Stimulated activated CD4-positive, alpha-beta T cell treated with anti-CD3 and anti-CD28 coated beads, Interleukin-1b, Interleukin-23, amount 100 ng/mL, for 4 hours (primary cell): ENCODE measurements around the gene SCP2.

ENCODE experiments used
- DNase-seq, 2 donors: peaks; one replicate each; pipeline ENCODE4 v3.0.0-alpha.2; 2020; ENCODE audit warnings: low read depth in 2 of 2

Gene SCP2

DNA sequence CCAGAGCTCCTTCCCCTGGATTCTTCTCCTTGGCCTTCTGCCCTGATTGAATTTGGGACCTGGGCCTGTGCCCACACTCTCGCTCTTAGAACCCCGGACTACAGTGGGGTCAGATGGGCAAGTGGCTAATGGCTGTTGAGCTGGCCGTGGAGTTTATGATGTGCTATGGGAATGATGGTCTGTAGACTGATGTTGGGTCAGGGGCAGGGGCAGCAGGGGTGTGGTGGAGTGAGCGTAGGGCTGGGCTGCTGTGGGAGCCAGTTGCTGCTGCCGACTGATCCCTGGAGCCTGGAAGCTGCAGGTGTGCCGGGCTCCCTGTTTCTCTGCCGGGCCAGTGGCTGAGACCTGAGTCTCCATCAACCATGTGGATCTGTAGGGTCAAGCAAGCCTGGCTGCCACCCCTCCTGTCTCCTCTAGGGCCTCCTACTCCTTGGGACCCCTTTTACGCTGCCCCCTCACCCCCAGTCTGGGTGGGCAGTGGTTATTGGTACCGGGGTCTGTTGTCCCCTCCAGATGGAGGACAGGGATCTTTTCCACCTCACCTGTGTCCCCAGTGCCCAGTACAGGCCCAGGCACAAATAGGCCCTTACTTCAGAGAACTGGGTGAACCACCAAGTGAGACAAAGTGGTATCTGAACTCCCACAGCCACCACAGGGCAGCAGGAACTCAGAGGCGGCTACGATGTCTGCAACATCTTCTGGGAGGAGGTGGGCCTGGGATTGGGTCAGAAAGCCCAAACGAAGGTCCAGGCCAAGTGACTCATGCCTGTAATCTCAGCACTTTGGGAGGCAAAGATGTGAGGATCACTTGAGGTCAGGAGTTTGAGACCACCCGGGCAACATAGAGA lies 140.0 kb downstream of the SCP2 start:
- no peak for DNase-seq

- DNase-seq = no peak
These were observed 140.8 kb downstream of the SCP2 start for GRCh38 chr1:53067886-53068285.

- DNase-seq = no peak
These were observed 141.4 kb downstream of the SCP2 start for GRCh38 chr1:53068314-53069099.

DNA sequence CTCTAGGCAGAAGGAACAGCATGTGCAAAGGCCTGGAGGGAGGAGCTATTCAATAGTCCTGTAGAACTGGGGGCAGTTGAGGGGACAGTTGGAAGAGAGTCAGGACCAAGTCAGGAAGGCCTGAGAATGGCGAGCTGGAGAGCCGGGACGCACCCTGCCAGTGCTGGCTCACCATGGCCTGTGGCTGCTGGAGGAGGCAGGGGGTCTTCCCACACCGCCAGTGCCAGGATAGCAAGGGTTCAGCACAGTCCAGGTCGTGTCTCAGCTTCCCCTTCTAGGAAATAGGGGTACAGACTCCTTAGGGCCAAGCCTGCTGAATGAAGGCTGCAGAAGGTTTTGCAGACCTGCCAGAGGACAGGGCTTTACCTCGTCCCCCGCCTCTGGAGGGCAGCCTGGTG lies 142.2 kb downstream of the SCP2 start:
- DNase-seq = no peak

- no peak for DNase-seq
These were observed 142.7 kb downstream of the SCP2 start for GRCh38 chr1:53069663-53070327.

GRCh38 chr1:53070621-53071020 lies 143.5 kb downstream of the SCP2 start:
- DNase-seq = no peak

DNA sequence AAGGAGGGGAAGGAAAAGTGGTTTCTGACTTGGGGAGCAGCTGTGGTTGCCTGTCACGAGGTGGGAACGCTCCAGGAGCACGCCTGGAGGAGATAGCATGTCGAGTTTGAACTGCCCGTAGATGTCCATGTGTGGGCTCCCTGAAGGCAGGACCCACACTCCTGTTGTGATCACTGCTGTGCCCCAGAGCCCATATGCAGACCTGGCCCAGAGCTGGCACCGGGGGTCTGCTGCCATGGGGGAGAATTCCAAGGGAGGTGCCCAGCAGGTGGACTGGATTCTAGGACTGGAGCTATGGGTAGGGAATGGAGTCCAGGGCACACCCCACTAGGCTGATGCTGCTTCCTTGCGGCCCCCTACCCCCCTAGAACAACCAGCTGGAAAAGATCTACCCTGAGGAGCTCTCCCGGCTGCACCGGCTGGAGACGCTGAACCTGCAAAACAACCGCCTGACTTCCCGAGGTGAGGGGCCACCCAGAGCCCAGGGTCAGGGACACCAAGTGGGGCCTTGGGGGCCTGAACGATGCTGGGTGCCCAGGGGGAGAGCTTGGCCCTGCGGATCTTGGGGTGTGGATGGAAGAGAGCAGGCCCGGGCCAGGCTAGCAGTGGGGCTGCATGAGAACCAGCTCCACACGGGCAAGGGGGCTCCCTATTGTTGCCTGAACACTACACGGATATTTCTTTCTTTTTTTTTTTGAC lies 144.2 kb downstream of the SCP2 start:
- no peak for DNase-seq

DNA sequence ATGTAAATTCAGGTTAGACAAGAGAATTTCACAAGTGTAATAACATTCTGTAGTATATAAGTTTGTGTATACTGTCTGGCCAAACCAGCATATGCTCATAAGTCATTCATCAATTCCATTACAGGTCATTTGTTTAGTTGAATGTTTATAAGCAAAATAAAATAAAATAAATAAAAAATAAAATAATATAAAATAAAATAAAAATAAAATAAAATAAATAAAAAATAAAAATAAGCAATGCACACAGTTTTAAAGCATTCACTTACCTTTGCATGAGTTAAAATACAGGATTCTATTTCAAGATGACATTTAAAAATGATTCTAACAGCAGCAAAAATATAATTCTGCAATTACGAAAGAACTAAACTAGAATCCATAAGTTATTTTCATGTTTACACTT lies 144.8 kb downstream of the SCP2 start:
- no peak for DNase-seq

DNA sequence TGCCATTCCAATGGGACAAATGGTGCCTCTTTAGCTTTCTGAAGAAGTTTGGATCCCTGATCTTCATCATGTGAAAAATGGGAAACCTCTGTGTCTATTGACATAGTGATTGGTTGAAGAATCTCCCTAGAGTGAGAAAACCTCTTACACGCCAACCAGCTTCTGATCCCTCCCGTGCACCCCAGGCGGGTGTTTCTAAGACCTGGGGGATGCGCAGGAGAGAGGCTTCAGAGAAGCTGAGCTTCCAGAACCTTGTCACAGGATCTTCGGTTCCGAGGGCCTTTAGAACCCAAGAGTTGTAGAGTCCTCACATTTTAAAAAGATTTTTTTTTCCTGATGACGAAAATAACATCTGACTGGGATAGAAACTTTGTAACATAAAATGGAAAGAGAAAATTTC lies 146.2 kb downstream of the SCP2 start:
- DNase-seq = no peak

DNA sequence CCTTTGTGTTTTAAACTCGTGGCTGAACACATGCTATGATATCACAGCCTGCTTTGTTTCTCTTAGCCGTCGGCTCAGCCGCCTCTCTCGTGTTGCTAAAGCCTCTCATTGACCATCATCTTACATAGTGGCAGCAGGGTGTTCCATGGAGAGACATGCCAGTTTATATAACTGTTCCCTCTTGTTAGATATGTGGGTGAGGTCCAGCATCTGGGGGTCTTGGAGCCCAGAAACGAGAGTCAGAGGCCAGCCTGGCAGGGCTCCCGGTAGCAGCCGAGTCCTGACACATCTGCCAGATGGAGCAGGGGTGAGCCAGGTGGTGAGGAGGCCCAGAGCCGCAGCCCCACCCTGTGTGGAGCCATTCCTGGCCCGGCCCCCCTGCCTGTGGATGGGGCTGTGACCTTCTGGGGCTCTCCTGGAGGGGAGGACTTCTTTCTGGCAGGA lies 146.8 kb downstream of the SCP2 start:
- no peak for DNase-seq

DNA sequence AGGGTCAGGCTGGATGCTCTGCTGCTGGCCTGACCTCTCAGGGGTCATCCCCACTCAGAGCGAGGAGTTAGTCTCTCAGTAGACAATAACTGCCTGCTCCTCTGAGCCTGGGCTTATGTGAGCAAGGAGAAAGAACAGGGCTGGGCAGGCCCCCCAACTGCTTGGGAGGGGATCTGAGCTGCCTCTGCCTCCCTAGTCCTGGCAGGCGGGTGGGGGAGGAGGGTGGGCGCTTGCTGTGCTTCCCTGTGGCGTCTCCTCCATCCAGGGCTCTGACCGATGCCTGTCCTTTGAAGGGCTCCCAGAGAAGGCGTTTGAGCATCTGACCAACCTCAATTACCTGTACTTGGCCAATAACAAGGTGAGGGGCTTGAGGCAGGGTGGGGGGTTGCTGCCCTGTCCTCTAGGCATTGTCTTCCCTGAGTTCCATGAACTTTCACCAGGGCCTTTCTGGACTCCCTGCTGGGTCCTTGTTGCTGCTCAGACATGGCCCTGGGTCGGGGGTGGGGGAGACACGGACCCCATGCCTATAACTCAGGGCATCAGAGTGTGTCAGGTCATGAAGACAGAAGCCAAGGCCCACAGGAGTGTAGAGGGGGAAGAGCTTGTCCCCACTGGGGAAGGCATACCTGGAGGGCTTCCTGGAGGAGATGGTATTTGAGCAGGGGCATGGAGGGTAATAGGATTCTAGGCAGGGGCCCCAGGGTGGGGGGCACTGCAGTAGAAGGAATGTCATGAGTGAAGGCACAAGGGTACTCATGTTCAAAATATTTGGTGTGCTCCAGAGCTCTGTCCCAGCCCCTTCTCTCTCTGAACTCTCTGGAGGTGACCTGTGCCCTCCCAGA lies 147.5 kb downstream of the SCP2 start:
- DNase-seq = no peak

DNA sequence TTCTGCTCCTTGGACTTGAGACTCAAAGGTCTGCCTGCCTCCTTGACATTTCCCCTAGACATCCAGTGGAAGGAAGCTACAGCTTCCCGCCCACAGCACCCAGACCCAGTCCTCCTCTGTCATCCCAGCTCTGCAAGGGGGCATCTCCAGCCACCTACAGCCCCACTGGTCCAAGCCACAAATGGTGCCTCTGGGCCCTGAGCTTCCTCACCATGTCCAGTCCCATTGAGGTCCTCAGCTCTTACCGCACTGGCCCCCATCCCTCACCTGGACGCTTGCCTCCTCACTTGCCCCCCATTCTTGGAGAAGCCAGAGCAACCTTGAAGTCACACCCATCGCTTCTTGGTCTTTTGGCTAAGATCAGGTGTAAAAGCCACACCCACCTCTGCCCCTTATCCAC lies 148.1 kb downstream of the SCP2 start:
- no peak for DNase-seq

DNA sequence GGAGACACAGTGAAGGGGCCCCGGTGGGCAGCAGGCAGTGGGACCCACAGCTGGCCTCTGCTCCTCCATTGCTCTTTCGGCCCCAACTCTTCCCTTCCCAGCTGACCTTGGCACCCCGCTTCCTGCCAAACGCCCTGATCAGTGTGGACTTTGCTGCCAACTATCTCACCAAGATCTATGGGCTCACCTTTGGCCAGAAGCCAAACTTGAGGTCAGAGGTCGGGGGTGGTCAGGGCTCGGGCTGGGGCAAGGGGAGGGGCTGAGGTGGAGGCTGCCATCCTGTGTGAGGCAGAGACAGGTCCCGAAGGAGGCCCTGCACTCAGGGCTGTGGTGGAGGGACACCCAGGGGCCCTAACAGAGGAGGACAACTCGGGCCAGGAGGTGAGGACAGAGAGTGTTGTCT lies 148.7 kb downstream of the SCP2 start:
- DNase-seq = no peak

DNA sequence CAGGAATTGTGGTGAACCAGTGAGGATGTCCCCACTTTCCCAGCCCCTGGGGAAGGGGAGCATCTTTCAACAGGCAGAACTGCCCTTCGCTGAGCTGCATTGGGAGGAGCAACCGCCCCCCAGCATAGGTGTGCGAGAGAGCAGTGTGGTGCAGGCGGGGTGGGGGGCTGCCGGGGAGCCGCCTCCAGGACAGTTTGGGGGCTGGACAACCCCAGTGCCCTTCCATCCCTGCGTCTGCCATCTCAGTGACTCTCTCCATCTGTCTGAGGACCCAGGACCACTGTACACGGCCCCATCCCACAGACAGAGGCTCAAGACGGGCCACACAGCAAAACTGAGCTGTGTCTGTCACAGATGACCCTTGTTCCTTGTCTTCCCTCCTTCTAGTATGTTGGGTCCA lies 149.1 kb downstream of the SCP2 start:
- DNase-seq = no peak

DNA sequence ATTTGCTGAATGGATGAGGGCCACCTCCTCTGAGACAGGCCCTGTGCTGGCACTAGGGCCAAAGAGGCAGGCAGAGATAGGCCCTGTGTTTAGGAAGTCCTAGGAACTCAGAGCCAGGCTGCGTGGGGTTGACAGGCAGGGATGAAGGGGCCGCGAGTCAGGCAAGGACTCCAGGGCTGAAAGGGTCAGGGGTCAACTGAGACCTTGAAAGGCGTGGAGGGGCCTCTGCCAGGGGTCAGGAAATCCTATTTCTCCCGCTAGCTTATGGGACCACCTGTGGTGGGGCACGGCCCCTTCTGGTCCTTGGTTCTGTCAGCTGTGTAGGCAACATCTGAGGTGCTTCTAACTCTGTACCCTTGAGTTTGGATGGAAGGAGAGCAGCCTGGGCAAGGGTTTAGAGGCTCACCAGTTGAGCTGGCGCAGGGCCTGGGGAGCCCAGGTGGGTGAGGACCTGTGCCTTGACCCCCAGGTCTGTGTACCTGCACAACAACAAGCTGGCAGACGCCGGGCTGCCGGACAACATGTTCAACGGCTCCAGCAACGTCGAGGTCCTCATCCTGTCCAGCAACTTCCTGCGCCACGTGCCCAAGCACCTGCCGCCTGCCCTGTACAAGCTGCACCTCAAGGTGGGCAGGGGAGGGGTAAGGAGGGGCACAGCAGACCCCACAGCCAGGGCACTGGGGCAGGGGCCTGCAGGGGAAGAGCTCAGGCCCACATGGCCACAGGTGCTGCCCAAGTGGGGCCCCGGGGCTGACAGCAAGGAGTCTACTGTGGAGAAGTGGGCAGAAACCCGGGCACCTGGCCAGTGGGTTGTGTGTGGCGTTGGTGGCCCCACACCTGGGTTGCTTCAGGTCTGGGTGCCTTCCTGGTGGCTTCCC lies 149.9 kb downstream of the SCP2 start:
- no peak for DNase-seq

DNA sequence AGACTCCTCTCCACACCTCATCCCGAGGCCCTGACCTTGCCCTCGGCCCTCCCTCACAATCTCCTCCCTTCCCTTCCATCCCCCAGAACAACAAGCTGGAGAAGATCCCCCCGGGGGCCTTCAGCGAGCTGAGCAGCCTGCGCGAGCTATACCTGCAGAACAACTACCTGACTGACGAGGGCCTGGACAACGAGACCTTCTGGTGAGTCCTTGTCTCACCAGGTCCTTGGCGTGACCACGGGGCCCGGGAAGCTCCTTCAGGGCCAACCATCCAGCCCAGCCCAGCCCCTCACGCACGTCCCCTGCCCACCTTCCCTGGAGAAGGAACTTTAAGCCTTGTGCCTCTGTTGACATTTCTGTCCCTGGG lies 150.5 kb downstream of the SCP2 start:
- DNase-seq = no peak

DNA sequence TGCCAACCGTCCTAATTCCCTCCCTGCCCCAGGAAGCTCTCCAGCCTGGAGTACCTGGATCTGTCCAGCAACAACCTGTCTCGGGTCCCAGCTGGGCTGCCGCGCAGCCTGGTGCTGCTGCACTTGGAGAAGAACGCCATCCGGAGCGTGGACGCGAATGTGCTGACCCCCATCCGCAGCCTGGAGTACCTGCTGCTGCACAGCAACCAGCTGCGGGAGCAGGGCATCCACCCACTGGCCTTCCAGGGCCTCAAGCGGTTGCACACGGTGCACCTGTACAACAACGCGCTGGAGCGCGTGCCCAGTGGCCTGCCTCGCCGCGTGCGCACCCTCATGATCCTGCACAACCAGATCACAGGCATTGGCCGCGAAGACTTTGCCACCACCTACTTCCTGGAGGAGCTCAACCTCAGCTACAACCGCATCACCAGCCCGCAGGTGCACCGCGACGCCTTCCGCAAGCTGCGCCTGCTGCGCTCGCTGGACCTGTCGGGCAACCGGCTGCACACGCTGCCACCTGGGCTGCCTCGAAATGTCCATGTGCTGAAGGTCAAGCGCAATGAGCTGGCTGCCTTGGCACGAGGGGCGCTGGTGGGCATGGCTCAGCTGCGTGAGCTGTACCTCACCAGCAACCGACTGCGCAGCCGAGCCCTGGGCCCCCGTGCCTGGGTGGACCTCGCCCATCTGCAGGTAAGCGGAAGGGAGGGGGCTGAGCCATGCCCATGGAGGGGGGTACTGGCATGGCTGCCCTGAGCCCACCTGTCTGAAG lies 151.4 kb downstream of the SCP2 start:
- no peak for DNase-seq

DNA sequence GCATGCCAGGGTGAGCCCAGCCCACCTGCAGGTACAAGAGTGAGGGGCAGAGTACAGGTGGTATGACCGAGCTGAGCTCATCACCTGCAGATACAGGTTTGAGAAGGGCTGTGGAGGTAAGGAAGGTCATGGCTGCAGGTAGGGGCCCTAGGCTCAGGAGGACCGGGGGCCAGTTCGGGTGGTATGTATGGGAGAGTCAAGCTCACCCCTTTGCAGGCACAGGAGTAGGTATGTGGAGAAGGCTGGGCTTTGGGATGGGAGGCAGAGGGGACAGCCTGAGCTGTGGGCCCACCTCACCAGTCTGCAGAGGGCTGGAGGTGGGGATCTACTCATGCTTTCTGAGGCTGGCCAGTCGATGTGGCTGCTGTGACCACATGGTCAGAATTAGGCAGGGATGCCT lies 152.2 kb downstream of the SCP2 start:
- no peak for DNase-seq

GRCh38 chr1:53080041-53080440 lies 153.0 kb downstream of the SCP2 start:
- no peak for DNase-seq
